H1 (cell line): ENCODE data around the gene PDIA5. TPM values are rescaled to one million over a fixed set of nuclear protein-coding genes. Genes with fewer than 3 reads are reported as not detected.

ENCODE experiments used
- CTCF ChIA-PET: fragments of 300-600 bp; sonication (Branson Sonifier 250); formaldehyde crosslinking; loops from one replicate; lab custom pipeline; 2021; ENCODE audit not compliant: partially characterized antibody; lab: Charles Lee
- POLR2A ChIA-PET: fragments of 300-600 bp; sonication (Branson Sonifier 250); formaldehyde crosslinking; loops from one replicate; lab custom pipeline; 2021; ENCODE audit warnings: inconsistent platforms; ENCODE audit not compliant: partially characterized antibody; lab: Charles Lee
- DNase-seq, 2 experiments: peaks; one replicate each; pipeline versions ENCODE4 v3.0.0 to v3.0.0-alpha.2; 2010 to 2022; ENCODE audit warnings: low spot score in 2 of 2, low read depth in 1 of 2, mixed read lengths in 1 of 2
- FAIRE-seq: peaks from 2 replicates; lab custom pipeline; 2011; peaks lifted over from hg19 to GRCh38; lab: Jason Lieb, UNC
- H2AFZ ChIP-seq: 2 replicates; pipeline ENCODE4 v1.8.1; 2012; ENCODE audit warnings: low read length, inconsistent platforms
- H2AK5ac ChIP-seq: 2 replicates; pipeline ENCODE4 v1.6.1; 2013; ENCODE audit warnings: low read depth, low read length
- H2BK120ac ChIP-seq: replicated peaks from 2 replicates; pipeline ENCODE3; 2013; ENCODE audit warnings: low read depth, low read length, inconsistent platforms
- H2BK12ac ChIP-seq: 2 replicates; pipeline ENCODE4 v1.6.1; 2013; ENCODE audit warnings: low read depth, low read length
- H2BK15ac ChIP-seq: 2 replicates; pipeline ENCODE4 v1.6.1; 2013; ENCODE audit warnings: low read length
- H2BK20ac ChIP-seq: 2 replicates; pipeline ENCODE4 v1.6.1; 2013; ENCODE audit warnings: low read length
- H2BK5ac ChIP-seq: 2 replicates; pipeline ENCODE4 v1.6.1; 2013; ENCODE audit warnings: low read depth, low read length
- H3K14ac ChIP-seq: 2 replicates; pipeline ENCODE4 v1.6.1; 2013; ENCODE audit warnings: inconsistent platforms; ENCODE audit not compliant: insufficient read length
- H3K18ac ChIP-seq: 2 replicates; pipeline ENCODE4 v1.6.1; 2013; ENCODE audit warnings: low read length; ENCODE audit errors: extremely low read depth
- H3K23ac ChIP-seq: 2 replicates; pipeline ENCODE4 v1.6.1; 2013; ENCODE audit warnings: inconsistent platforms; ENCODE audit not compliant: insufficient read length
- H3K23me2 ChIP-seq: 2 replicates; pipeline ENCODE4 v1.6.1; 2013; ENCODE audit warnings: low read depth, low read length
- H3K27ac ChIP-seq: 2 replicates; pipeline ENCODE4 v1.6.1; 2011; ENCODE audit warnings: low read depth, low read length, inconsistent platforms
- H3K27me3 ChIP-seq, 4 experiments: replicated peaks in 1 of 4; 1 replicate in 1 of 4; 2 replicates in 3 of 4; pipeline versions ENCODE4 v1.6.1 to v1.8.1; 2011 to 2013; ENCODE audit warnings: low read length in 3 of 4, mild to moderate bottlenecking in 3 of 4, inconsistent platforms in 2 of 4, mixed read lengths in 2 of 4, moderate library complexity in 1 of 4; ENCODE audit not compliant: control insufficient read depth in 3 of 4, insufficient read depth in 3 of 4; ENCODE audit errors: extremely low read depth in 1 of 4
- H3K36me3 ChIP-seq, 4 experiments: 2 replicates each; pipeline versions ENCODE4 v1.6.1 to v1.8.1; 2011 to 2013; ENCODE audit warnings: mild to moderate bottlenecking in 4 of 4, low read length in 3 of 4, moderate library complexity in 2 of 4, control low read depth in 1 of 4, inconsistent platforms in 1 of 4; ENCODE audit not compliant: insufficient read depth in 4 of 4, control insufficient read depth in 2 of 4
- H3K4ac ChIP-seq: replicated peaks from 2 replicates; pipeline ENCODE3; 2013; ENCODE audit warnings: low read length, low read depth, mixed read lengths, inconsistent platforms; ENCODE audit not compliant: insufficient read length
- H3K4me1 ChIP-seq, 4 experiments: replicated peaks in 1 of 4; 1 replicate in 1 of 4; 2 replicates in 3 of 4; pipeline versions ENCODE4 v1.6.1 to v1.8.1; 2011 to 2013; ENCODE audit warnings: low read length in 3 of 4, inconsistent platforms in 2 of 4, mixed read lengths in 1 of 4; ENCODE audit not compliant: insufficient read depth in 4 of 4, control insufficient read depth in 3 of 4
- H3K4me2 ChIP-seq, 2 experiments: 2 replicates each; pipeline versions ENCODE4 v1.6.1 to v1.8.1; 2011 to 2013; ENCODE audit warnings: low read depth in 2 of 2, low read length in 2 of 2, control low read depth in 1 of 2, inconsistent platforms in 1 of 2, mild to moderate bottlenecking in 1 of 2; ENCODE audit not compliant: insufficient read depth in 1 of 2
- H3K4me3 ChIP-seq, 4 experiments: fragments of 200-600, 300-600 bp in 1 of 4; sonication (generic), shearing (Covaris generic), sonication (Bioruptor Twin) in 1 of 4; 2 replicates each; pipeline versions ENCODE4 v1.5.1 to v1.8.1; 2011 to 2016; ENCODE audit warnings: low read length in 4 of 4, low read depth in 3 of 4, control low read depth in 2 of 4, inconsistent platforms in 2 of 4, mild to moderate bottlenecking in 2 of 4, mixed read lengths in 1 of 4, moderate library complexity in 1 of 4; ENCODE audit not compliant: insufficient read depth in 2 of 4; ENCODE audit errors: extremely low read depth in 1 of 4
- H3K56ac ChIP-seq: replicated peaks from 2 replicates; pipeline ENCODE3; 2013; ENCODE audit warnings: low read depth, mild to moderate bottlenecking, mixed read lengths, low read length, inconsistent platforms; ENCODE audit not compliant: insufficient read length
- H3K79me1 ChIP-seq: 2 replicates; pipeline ENCODE4 v1.6.1; 2013; ENCODE audit warnings: low read depth, low read length, control low read depth
- H3K79me2 ChIP-seq, 2 experiments: 2 replicates each; pipeline versions ENCODE4 v1.6.1 to v1.8.1; 2012 to 2013; ENCODE audit warnings: low read length in 2 of 2, mild to moderate bottlenecking in 2 of 2, inconsistent platforms in 1 of 2; ENCODE audit not compliant: insufficient read depth in 2 of 2, control insufficient read depth in 1 of 2
- H3K9ac ChIP-seq, 4 experiments: replicated peaks in 1 of 4; 1 replicate in 1 of 4; 2 replicates in 3 of 4; pipeline versions ENCODE4 v1.6.1 to v1.8.1; 2011 to 2013; ENCODE audit warnings: low read depth in 3 of 4, low read length in 3 of 4, control low read depth in 2 of 4, mild to moderate bottlenecking in 2 of 4, moderate library complexity in 2 of 4, inconsistent platforms in 1 of 4; ENCODE audit errors: extremely low read depth in 1 of 4
- H3K9me3 ChIP-seq, 2 experiments: 2 replicates each; pipeline versions ENCODE4 v1.6.1 to v1.8.1; 2012 to 2013; ENCODE audit warnings: mild to moderate bottlenecking in 2 of 2, moderate library complexity in 2 of 2, control low read depth in 1 of 2, inconsistent platforms in 1 of 2, low read depth in 1 of 2, low read length in 1 of 2, mixed read lengths in 1 of 2; ENCODE audit not compliant: insufficient read depth in 2 of 2
- H4K20me1 ChIP-seq, 2 experiments: replicated peaks in 1 of 2; 2 replicates each; pipeline versions ENCODE3 to v1.8.1; 2011 to 2013; ENCODE audit warnings: inconsistent platforms in 2 of 2, low read length in 2 of 2, mild to moderate bottlenecking in 1 of 2; ENCODE audit not compliant: insufficient read depth in 2 of 2, control insufficient read depth in 1 of 2
- H4K5ac ChIP-seq: 2 replicates; pipeline ENCODE4 v1.6.1; 2013; ENCODE audit warnings: low read length, low read depth, mixed read lengths, inconsistent platforms; ENCODE audit not compliant: insufficient read length
- H4K8ac ChIP-seq: 2 replicates; pipeline ENCODE4 v1.8.0; 2013; ENCODE audit warnings: mild to moderate bottlenecking, moderate library complexity, low read length, inconsistent platforms; ENCODE audit not compliant: insufficient read depth; ENCODE audit errors: extremely low read depth
- H4K91ac ChIP-seq: replicated peaks from 2 replicates; pipeline ENCODE3; 2013; ENCODE audit warnings: low read length, mixed read lengths, inconsistent platforms; ENCODE audit not compliant: insufficient read length
- EP300 ChIP-seq, 2 experiments: IDR thresholded peaks; 1 replicate in 1 of 2; 2 replicates in 1 of 2; pipeline ENCODE4 v1.6.1; 2011 to 2012; ENCODE audit warnings: low read depth in 2 of 2, low read length in 2 of 2, mild to moderate bottlenecking in 2 of 2, borderline replicate concordance in 1 of 2, inconsistent platforms in 1 of 2, moderate library complexity in 1 of 2
- EZH2 ChIP-seq: fragments of 200-600 bp; sonication (generic); IDR thresholded peaks from 2 replicates; pipeline ENCODE4 v1.7.1; 2012; ENCODE audit warnings: low read depth, mild to moderate bottlenecking, moderate library complexity, low read length, inconsistent platforms; ENCODE audit not compliant: severe bottlenecking
- KDM1A ChIP-seq: fragments of 200-600, 300-600 bp; sonication (generic); IDR thresholded peaks from 2 replicates; pipeline ENCODE4 v1.7.1; 2016; ENCODE audit warnings: mild to moderate bottlenecking, low read length, borderline replicate concordance
- PHF8 ChIP-seq: fragments of 200-600 bp; sonication (generic); conservative IDR thresholded peaks from 2 replicates; pipeline ENCODE4 v1.7.1; 2012; ENCODE audit warnings: low read depth, mild to moderate bottlenecking, inconsistent platforms, low read length, moderate library complexity
- SP1 ChIP-seq: IDR thresholded peaks from 2 replicates; pipeline ENCODE4 v1.6.1; 2011; ENCODE audit warnings: low read depth, low read length
- WGBS, 2 experiments: shearing (Covaris generic) in 1 of 2; methylation state at CpG; one replicate each; pipeline versions ENCODE4 v1.1.6 to v1.1.7; 2013 to 2015; ENCODE audit warnings: low lambda C conversion rate in 2 of 2, mixed read lengths in 2 of 2, inconsistent platforms in 1 of 2, low coverage in 1 of 2, missing lambda C conversion rate in 1 of 2; ENCODE audit not compliant: insufficient replicate concordance in 2 of 2, insufficient coverage in 1 of 2, insufficient read length in 1 of 2; ENCODE audit errors: extremely low coverage in 1 of 2, missing lambda C conversion rate in 1 of 2; 5-methylcytosine and 5-hydroxymethylcytosine counted together
- polyA plus RNA-seq, 7 experiments: library from polyadenylated mRNA; depleted of rRNA in 3 of 7; stranded (reverse) in 5 of 7; unstranded in 2 of 7; fragments of >200 nt in 5 of 7; fragments of 200-250 nt in 2 of 7; gene quantifications; 1 replicate in 5 of 7; 2 replicates in 1 of 7; 4 replicates in 1 of 7; pipeline versions ENCODE4 v1.2.1 to v1.2.3, GENCODE V29; 2011 to 2013; ENCODE audit warnings: missing spikeins in 2 of 7, mixed read lengths in 2 of 7
- total RNA-seq: library from RNA; stranded (reverse); fragmentation: NEBNext Ultra II Directional; extraction: Animal tissue kit (Norgen Biotek cat#: 25700); gene quantifications from 2 replicates; pipeline ENCODE4 v1.2.1, GENCODE V29; 2021

PDIA5 gene
- total and polyA plus RNA-seq, 2 of the 8 experiments (the other 6 are each of a cell fraction or from before 2014, with no cell fraction given) = 18.2 to 32.8 TPM

DNA sequence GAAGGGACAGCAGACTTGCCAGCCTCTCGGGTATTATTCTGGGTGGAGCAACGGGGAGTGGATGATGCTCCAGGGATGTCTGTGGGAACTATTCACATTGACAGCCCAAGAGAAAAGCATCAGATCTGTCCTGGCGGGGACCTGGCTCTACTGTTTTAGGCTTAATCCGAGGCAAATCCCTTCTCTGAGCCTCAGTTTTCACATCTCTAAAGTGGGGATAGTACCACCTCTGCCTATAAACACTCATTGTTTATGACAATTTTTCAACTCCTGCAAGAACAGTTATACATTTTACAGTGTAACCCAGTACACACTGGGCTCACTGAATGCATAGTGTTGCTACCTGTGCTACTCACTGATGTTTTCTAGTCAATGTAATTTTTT is 9.3 kb downstream of the PDIA5 start:
- Histone ChIP-seq H2AK5ac (no peak overlapping the region), H2AFZ (no peak overlapping the region), H3K36me3 (no peaks in the 10 kb centered on the region), H3K27ac (no peak overlapping the region), H2BK20ac (no peak overlapping the region), H4K8ac (no peak overlapping the region), H3K79me1 (peaks cover 11% of the 10 kb centered on the region), H3K23ac (no peak overlapping the region), H4K5ac (no peak overlapping the region), H3K14ac (no peak overlapping the region), H3K9ac (no peak overlapping the region), H3K4ac (no peak overlapping the region), H2BK120ac (no peak overlapping the region), H2BK5ac (no peak overlapping the region), H3K4me2 (no peak overlapping the region), H3K4me3 (no peak overlapping the region), H3K23me2 (no peaks in the 10 kb centered on the region; the same call in 1 of the 2 replicates), H4K91ac (no peak overlapping the region), H3K79me2 (peaks cover 13 to 86% of the 10 kb centered on the region in 2 experiments), H3K4me1 (peaks cover 0 to 4% (median 1%) of the 10 kb centered on the region in 4 experiments; a peak in 3 of 7 replicates), H2BK12ac (0 out of 2 replicates have a peak overlapping the region, but pooled peaks have one; percentile 4), H3K9me3 (no peaks in the 10 kb centered on the region), H3K56ac (no peak overlapping the region), H4K20me1 (peaks cover 20 to 21% of the 10 kb centered on the region in 2 experiments), H3K27me3 (no peaks in the 10 kb centered on the region), H2BK15ac (no peak overlapping the region), H3K18ac (no peak overlapping the region)
- 90% methylated on average over 4 of the region's 4 CpGs; no CpG with 5 or more reads in 1 of the 2 experiments for WGBS, 2 experiments
- DNase-seq (no peak), FAIRE-seq (no peak)
- ChIA-PET CTCF (interaction anchor here (1.0 to 1.3 kb wide), 4 partner anchors 10 to 68 kb away, joined by 3 to 5 read pairs (median 4); no protein-coding TSS in a partner anchor), POLR2A (interaction anchor here (1.4 kb wide), 1 partner anchor 8 kb away, joined by 4 read pairs; no protein-coding TSS in a partner anchor)
- TF ChIP-seq EZH2 (no peak), EP300 (IDR thresholded peaks at IDR 0.05; ENCODE audit: borderline replicate concordance in 1 of 2, low read depth in 2 of 2, low read length in 2 of 2) (no peak), PHF8 (no peak), SP1 (no peak), KDM1A (peak; percentile 87; the same call in 1 of the 2 replicates)
